Activated CD4-positive, CD25-positive, alpha-beta regulatory T cell treated with anti-CD3 and anti-CD28 coated beads, Interleukin-2, amount 50 U/mL, for 72 hours (primary cell): ENCODE measurements around the gene CFAP157.
"Not testable (repeated sequence)": the region's sequence is repeated elsewhere in the genome, so short reads cannot be mapped to it uniquely, and the experiment has no call there.

ENCODE experiments used
- DNase-seq: peaks from one replicate; pipeline ENCODE4 v3.0.0; 2021

CFAP157 gene

GRCh38 chr9:127739614-127740330 is 33.0 kb downstream of the CFAP157 start:
- no peak for DNase-seq

- DNase-seq: no peak
Measured at GRCh38 chr9:127741831-127742434, 35.1 kb downstream of the CFAP157 start.

GRCh38 chr9:127742435-127743088 is 35.8 kb downstream of the CFAP157 start:
- no peak for DNase-seq

GRCh38 chr9:127744398-127745110 is 37.8 kb downstream of the CFAP157 start:
- no peak for DNase-seq

GRCh38 chr9:127746959-127747569 is 40.3 kb downstream of the CFAP157 start:
- no peak for DNase-seq

GRCh38 chr9:127749090-127749787 is 42.5 kb downstream of the CFAP157 start:
- DNase-seq: no peak

- DNase-seq: no peak
Measured at GRCh38 chr9:127751269-127752054, 44.7 kb downstream of the CFAP157 start.

GRCh38 chr9:127753148-127753547 is 46.4 kb downstream of the CFAP157 start:
- no peak for DNase-seq

GRCh38 chr9:127753622-127754021 is 46.8 kb downstream of the CFAP157 start:
- DNase-seq: no peak

GRCh38 chr9:127754099-127755060 is 47.6 kb downstream of the CFAP157 start:
- no peak for DNase-seq

- DNase-seq: no peak
Measured at GRCh38 chr9:127755061-127756060, 48.6 kb downstream of the CFAP157 start.

GRCh38 chr9:127756233-127756632 is 49.4 kb downstream of the CFAP157 start:
- no peak for DNase-seq

GRCh38 chr9:127756776-127757175 is 50.0 kb downstream of the CFAP157 start:
- not testable (repeated sequence) for DNase-seq

GRCh38 chr9:127758843-127759242 is 52.1 kb downstream of the CFAP157 start:
- DNase-seq: no peak

- no peak for DNase-seq
Measured at GRCh38 chr9:127761061-127761460, 54.3 kb downstream of the CFAP157 start.

GRCh38 chr9:127761491-127761956 is 54.7 kb downstream of the CFAP157 start:
- DNase-seq: no peak

GRCh38 chr9:127762111-127762676 is 55.4 kb downstream of the CFAP157 start:
- no peak for DNase-seq

- no peak for DNase-seq
Measured at GRCh38 chr9:127763918-127764384, 57.2 kb downstream of the CFAP157 start.
